OCI-M2 (cell line): Measurements from ENCODE around the gene MAN2B2.

Source experiments
- DNase-seq: peaks from one replicate; lab custom pipeline; 2025; ENCODE audit not compliant: unreplicated experiment; lab: John Stamatoyannopoulos, UW

The MAN2B2 gene

DNA sequence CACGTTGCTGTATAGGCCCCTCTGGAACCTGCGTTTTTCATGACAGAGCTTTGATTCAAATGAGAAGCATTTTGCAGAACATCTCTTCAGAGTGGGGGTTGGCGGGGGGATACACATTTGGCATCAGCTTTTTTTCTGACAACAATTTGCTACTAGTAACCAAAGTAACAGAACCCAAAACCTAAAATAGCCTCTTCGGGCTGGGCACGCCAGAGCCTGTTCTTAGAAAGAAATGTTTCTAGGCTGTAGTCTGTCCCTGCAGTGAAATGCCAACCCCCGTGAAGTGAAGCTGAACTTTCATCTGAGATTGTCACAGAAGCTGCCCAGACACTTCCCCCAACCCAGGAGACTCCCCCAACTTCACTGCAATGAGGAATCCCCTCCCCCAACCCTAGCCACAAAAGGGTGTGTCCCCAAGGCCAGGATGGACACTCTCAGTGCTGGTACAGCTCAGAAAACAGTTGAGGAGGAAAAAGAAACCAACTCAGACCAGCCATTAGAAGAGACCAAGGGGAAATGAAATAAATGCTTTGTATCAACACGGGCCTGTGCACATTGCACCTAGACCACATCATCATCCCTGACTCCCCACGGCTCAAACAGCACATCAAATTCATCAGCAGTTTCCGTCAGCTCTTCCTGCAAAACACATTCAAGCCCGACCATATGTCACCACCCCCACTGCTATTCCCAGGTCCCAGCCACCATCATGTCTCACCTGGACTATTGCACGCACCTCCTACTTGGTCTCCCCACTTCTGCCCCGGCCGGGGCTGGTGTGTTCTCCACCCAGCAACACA is 8.4 kb upstream of the MAN2B2 start:
- no peak for DNase-seq

GRCh38 chr4:6567218-6567617 is 7.8 kb upstream of the MAN2B2 start:
- no peak for DNase-seq

GRCh38 chr4:6568148-6568547 is 6.8 kb upstream of the MAN2B2 start:
- no peak for DNase-seq

DNA sequence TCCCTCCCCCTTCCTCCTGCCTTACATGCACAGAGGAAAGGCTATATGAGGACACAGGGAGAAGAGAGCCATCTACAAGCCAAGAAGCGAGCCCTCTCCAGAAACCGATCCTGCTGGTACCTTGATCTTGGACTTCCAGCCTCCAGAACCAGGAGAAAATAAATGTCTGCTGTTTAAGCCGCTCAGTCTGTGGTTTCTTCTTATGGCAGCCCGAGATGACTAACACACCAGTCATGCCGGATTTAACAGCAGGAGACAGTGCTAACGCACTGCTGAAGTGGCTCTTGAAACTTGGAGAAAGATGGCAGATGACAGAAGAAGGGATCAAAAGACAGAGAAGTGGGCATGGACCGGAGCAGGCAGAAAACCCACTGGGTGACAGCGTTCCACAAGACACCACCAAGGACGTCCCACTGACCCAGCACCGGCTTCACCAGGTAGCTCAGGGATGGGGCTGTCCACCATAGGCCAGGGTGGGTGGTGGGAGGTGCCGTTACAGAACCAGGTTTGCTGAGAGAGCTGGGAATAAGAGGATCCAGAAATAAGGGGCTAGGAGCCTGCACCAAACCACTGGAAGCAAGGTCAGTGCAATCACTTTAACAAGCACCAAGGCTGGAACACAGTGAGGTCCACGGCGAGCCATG is 6.2 kb upstream of the MAN2B2 start:
- DNase-seq, result no peak

- DNase-seq, result no peak
These were observed 3.4 kb upstream of the MAN2B2 start for GRCh38 chr4:6571608-6572007.

DNA sequence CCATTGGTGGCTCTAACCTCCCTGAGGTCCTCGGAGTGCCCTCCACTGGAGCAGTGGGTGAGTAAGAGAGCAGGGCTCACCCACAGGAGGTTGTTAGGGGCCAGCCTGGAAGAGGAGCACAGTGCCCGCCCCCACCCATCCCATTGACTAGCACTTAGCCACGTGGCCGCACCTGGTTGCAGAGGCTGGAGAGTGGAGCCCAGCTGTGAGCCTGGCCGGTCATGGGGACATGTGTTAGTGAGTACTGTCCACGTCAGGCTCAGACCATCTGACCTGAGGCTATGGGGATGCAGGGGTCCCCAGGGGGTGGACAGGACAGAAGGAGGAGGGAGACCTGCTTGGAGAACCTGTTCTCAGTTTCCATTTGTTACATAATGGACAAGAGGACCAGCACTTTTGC is 1.4 kb upstream of the MAN2B2 start:
- no peak for DNase-seq

DNA sequence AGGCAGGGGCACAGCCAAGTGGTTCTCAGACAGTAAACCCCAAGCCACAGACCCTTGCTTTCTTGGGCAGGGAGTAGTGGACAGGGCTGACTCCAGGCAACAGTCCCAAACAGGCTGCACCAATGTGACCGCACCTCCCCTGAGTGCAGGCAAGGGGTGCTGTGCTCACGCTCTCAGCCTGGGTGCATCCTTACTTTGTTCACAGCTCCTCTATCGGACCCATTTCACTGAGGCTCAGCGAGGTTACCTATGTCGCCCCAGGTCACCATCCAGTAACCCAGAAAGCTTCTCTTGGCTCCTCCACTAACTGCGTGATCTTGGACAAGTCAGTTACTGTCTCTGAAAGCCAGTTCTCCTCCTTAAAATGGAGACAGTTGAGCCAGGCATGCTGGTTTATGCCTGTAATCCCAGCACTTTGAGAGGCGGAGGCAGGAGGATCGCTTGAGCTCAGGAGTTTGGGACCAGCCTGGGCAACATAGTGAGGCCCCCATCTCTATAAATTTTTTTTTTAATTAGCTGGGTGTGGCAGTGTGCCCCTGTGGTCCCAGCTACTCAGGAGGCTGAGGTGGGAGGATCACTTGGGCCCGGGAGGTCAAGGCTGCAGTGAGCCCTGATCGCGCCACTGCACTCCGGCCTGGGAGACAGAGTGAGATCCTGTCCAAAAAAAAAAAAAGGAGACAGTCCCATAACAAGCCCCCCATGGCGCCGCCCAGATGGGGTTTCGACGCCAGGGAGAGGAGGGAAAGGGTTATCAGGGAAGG is 823 bp upstream of the MAN2B2 start:
- no peak for DNase-seq

DNA sequence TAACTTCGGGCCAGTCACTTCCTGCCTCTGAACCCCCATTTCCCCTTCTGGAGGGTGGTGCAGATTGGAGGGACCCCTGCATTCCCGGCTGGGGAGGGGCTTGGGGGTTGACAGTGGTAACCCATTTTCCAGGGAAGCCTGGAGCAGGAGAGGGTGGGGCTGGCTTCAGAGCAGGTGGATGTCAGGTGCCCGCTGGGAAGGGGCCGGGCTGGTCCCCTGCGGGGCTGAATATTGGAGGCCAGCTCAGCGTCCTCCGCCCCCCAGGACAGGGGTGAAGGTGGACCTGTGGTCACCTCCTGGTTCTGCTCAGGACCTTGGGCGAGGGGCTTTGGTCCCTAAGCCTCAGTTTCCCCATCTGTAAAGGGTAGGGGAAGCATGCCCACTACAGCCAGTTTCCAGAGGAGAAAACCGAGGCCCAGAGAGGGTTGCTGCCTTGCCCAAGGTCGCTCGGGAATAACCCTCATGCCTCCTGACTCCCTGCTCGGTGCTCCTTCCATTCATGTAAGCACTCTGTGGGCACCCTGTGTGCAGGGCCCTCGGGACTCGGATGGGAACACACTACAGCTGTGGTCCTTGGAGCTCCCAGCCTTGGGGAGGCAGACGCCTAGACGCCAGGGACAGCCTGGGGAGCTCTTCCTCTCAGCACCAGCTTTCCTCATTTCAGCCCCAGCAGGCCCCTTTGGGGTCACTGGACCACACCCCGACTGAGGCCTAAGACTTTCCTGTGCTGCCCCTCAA is 683 bp downstream of the MAN2B2 start:
- DNase-seq, result no peak

GRCh38 chr4:6576512-6576911 is 1.5 kb downstream of the MAN2B2 start:
- DNase-seq, result no peak

GRCh38 chr4:6576932-6577331 is 1.9 kb downstream of the MAN2B2 start:
- no peak for DNase-seq

DNA sequence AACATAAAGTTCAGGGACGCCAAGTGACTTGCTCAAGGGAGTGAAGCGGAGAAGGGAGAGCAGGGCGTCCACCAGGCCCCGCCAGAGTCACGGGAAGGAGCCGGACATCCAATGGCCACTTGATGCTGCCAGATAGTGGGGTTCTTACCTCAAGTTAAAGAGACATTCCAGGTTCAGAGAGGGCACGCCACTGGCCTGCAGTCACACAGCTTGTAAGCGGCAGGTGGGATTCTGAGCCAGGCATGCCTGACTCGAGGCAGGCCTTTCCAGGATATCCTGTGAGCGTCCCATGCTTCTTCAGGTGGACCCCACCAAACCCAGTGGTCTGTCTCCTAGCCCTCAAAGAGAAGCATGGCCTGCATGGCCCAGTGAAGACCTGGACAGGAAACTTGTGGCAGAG is 2.4 kb downstream of the MAN2B2 start:
- DNase-seq, result no peak

- DNase-seq, result no peak
These were observed 3.2 kb downstream of the MAN2B2 start for GRCh38 chr4:6578221-6578620.

DNA sequence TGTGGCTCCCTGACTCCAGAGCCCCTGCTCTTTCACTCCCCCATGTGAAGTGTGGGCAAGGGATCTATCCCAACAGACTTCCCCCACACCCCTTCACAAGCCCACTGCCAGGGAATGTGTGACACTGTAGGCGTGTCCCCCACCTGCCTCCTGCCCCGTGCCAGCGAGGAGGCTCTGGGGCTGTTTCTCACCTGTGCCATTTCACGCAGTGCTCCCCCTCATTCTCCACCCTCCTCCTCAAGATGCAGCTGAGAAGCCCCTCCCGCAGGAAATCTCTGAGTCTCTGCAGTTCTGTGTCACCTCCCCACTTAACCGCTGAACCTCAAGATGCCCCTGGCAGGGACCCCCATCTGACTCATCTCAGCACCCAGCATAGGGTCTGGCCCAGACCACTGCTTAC is 5.4 kb downstream of the MAN2B2 start:
- DNase-seq, result no peak

- DNase-seq, result no peak
These were observed 6.7 kb downstream of the MAN2B2 start for GRCh38 chr4:6581566-6582121.

DNA sequence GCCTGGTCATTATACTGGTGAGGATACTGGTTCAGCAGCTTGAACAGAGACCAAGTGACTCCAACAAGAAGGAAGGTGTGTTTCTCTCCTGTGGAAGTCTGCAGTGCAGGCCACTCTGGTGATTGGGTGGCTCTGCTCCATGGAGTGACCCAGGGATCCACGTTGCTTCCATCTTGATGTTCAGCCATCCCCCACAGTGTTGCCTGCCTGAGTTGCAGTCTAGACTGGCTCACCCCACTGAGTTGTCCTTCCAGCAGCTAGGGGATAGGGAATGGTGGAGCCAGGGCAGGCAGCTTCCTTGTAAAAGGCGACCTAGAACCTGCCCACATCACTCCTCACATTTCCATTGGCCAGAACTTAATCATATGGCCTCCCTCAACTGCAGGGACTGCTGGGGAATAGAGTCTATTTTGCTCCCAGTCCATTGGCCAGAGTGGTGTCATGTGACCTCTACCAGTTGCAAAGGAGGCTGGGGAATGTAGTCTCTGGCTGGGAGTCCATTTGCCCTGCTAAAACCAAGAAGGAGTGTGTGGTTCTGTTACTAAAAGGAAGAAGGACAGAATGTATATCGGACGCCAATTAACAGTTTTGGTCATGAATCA is 8.0 kb downstream of the MAN2B2 start:
- no peak for DNase-seq

DNA sequence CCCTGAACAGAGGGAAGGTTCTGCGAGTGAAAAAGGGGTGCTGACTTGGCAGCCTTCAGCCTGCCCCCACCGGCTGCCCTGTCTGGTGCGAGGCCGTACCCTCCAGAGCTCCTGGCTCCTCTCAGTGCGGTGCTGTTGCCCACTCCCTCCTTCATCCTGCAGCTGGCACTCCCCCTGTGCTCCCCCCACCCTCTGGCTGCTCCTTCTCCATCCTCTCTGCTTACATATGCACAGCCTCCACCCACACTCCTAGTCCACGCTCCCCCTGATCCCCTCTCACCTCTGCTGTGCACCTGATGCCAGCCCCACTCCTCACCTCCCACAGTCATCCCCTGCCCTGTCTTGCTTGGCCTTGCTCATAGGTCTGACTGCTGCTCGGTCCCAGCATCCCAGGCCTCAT is 9.9 kb downstream of the MAN2B2 start:
- DNase-seq, result no peak

DNA sequence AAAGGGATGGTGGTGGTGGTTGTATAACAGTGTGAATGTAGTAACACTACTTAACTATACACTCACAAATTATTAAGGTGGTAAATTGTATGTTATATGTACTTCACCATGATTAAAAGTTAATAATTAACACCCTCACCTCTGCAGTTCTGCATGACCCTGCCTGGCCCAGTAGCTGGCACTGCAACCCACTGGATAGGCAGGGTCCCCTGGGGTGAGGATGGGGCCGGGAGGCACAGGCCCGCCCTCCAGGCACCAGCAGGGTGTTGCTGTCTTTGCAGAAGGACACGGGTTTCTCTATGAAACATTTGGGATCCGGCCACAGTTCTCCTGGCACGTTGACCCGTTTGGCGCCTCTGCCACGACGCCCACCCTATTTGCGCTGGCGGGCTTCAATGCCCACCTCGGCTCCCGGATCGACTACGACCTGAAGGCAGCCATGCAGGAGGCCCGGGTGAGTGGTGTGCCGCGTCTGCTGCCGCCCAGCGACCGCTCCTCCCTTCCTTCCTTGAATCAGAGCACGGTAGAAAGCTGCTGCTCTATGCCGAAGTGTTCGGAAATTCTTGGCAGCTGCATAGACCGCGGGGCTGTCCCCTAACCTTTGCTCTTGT is 11.8 kb downstream of the MAN2B2 start:
- no peak for DNase-seq

DNA sequence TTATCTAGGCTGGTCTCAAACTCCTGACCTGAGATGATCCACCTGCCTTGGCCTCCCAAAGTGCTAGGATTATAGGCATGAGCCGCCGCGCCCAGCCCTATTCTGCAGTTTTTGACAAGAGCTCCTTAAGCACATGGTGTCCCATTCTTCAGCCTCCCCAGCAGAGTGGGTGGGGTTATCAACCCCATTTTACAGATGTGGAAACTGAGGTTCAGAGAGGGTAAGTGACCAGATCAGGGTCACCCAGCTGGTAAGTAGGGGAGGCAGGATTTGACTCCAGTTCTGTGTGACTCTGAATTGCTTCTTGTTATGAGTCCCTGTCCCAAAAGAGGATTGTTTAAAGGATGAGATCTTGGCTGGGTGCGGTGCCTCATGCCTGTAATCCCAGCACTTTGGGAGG is 14.5 kb downstream of the MAN2B2 start:
- DNase-seq, result no peak

- no peak for DNase-seq
These were observed 16.3 kb downstream of the MAN2B2 start for GRCh38 chr4:6591313-6591712.

GRCh38 chr4:6591781-6592180 is 16.8 kb downstream of the MAN2B2 start:
- DNase-seq, result no peak
